ENCODE measurements around the gene PRRT1B.

GRCh38 chr9:131530546-131530919, 14.8 kb upstream of the PRRT1B start:
- TF ChIP-seq CTCF (conservative IDR thresholded peaks at IDR 0.05; ENCODE audit: low read depth, low read length): no peak
- TF ChIP-seq EZH2 (IDR thresholded peaks at IDR 0.05; ENCODE audit: borderline replicate concordance, low read depth, low read length, poor library complexity, severe bottlenecking): no peak
